Ovary (tissue), 9 donors: ENCODE results near the gene MPRIP. TPM values are rescaled to one million over a fixed set of nuclear protein-coding genes. Genes with fewer than 3 reads are reported as not detected.

Experiments
- DNase-seq, 5 donors: peaks; one replicate each; pipeline ENCODE4 v3.0.0-alpha.2; 2019 to 2020
- H3K27ac ChIP-seq, 2 donors: fragments of 200-600 bp; one replicate each; pipeline versions ENCODE4 v1.5.1 to v1.8.0; 2019 to 2022
- H3K27me3 ChIP-seq: fragments of 200-600 bp; one replicate; pipeline ENCODE4 v1.8.0; 2022
- H3K36me3 ChIP-seq: fragments of 200-600 bp; sonication (generic); one replicate; pipeline ENCODE4 v1.5.1; 2019
- H3K4me1 ChIP-seq: one replicate; pipeline ENCODE4 v1.8.1; 2013; ENCODE audit warnings: mild to moderate bottlenecking, moderate library complexity; ENCODE audit not compliant: insufficient read depth
- H3K4me3 ChIP-seq: fragments of 200-600 bp; sonication (generic); one replicate; pipeline ENCODE4 v1.5.1; 2017
- H3K9me3 ChIP-seq, 2 donors: fragments of 200-600 bp in 1 of 2; sonication (generic) in 1 of 2; one replicate each; pipeline versions ENCODE4 v1.5.1 to v1.8.1; 2013 to 2019; ENCODE audit warnings: mild to moderate bottlenecking in 1 of 2, moderate library complexity in 1 of 2
- CTCF ChIP-seq, 3 donors: fragments of 450-650 bp in 2 of 3; fragments of 200-600 bp in 1 of 3; IDR thresholded peaks; one replicate each; pipeline versions ENCODE4 v1.5.1 to v1.8.0; 2016 to 2022; ENCODE audit warnings: antibody characterized with exemption in 3 of 3, mild to moderate bottlenecking in 1 of 3
- EP300 ChIP-seq: sonication (generic); formaldehyde crosslinking; IDR thresholded peaks from one replicate; pipeline ENCODE4 v1.6.1; 2017; ENCODE audit warnings: antibody characterized with exemption
- POLR2A ChIP-seq: fragments of 450-650 bp; IDR thresholded peaks from one replicate; pipeline ENCODE4 v1.6.1; 2017; ENCODE audit warnings: antibody characterized with exemption, mild to moderate bottlenecking, moderate library complexity
- WGBS, 3 donors: extraction: QIAGEN DNeasy Blood & Tissue Kit in 1 of 3; methylation state at CpG; one replicate each; pipeline versions ENCODE4 v1.1.5 to v1.1.7; 2013 to 2017; 5-methylcytosine and 5-hydroxymethylcytosine counted together
- intact Hi-C, 4 donors: fragments of 100-400 bp; cut with DNase I; formaldehyde crosslinking; loops; one replicate each; pipeline versions ENCODE4 v1.11.0 to v1.15.1; 2022 to 2023
- polyA plus RNA-seq, 2 donors: library from polyadenylated mRNA; stranded (reverse); fragments of 200-250 nt in 1 of 2; fragments of 350-450 nt in 1 of 2; fragmentation: Illumina TruSeq in 1 of 2; extraction: RNeasy Lipid Tissue Mini Kit (QIAGEN cat#74804) in 1 of 2; gene quantifications; one replicate each; pipeline ENCODE4 v1.2.3, GENCODE V29; 2013 to 2014
- total RNA-seq, 7 donors: library from RNA; depleted of rRNA in 2 of 7; stranded (reverse); fragments of >200 nt in 2 of 7; fragmentation: NEBNext Ultra II Directional in 3 of 7; extraction: Animal tissue kit (Norgen Biotek cat#: 25700) in 3 of 7; gene quantifications; one replicate each; pipeline versions ENCODE4 v1.1.0 to v1.2.4, GENCODE V29; 2016 to 2023
- donor health status: DM: no; HTN: no; CAD: no; lungs with moderate emphysema.
- donor health status: DM: no; HTN: no; CAD: no.
- donor health status: Bipolar disorder and iron deficiency.
- donor health status: DM: yes; HTN: yes; CAD: no.
- donor health status: DM: no; HTN: no; CAD: no.
- donor health status: DM: yes; HTN: yes; CAD: no.

Gene MPRIP
- total and polyA plus RNA-seq, 9 donors, result 72.3 to 256 (median 202) TPM

GRCh38 chr17:17087424-17088015 lies 45.3 kb downstream of the MPRIP start:
- H3K27ac ChIP-seq, result no peak overlapping the region
- peaks cover 18% of the 10 kb centered on the region for H3K4me1 ChIP-seq
- intact Hi-C loops, result no loop called here
- no peak overlapping the region for H3K4me3 ChIP-seq
- no peaks in the 10 kb centered on the region for H3K9me3 ChIP-seq
- DNase-seq, result peak in 2 of 5 donors; percentile 11 to 21
- WGBS, 3 donors, result 82 to 87% (median 85%) methylated on average over 13 of the region's 13 CpGs
- H3K27me3 ChIP-seq, result no peaks in the 10 kb centered on the region
- no peaks in the 10 kb centered on the region for H3K36me3 ChIP-seq
- TF ChIP-seq CTCF (IDR thresholded peaks at IDR 0.05), result no peak

- no peaks in the 10 kb centered on the region for H3K9me3 ChIP-seq
- H3K36me3 ChIP-seq, result no peaks in the 10 kb centered on the region
- no peaks in the 10 kb centered on the region for H3K27me3 ChIP-seq
- WGBS, 3 donors, result 27 to 34% (median 34%) methylated on average over 10 of the region's 10 CpGs
- no peak overlapping the region for H3K27ac ChIP-seq
- H3K4me3 ChIP-seq, result no peak overlapping the region
- intact Hi-C loops, result no loop called here
- peaks cover 21% of the 10 kb centered on the region for H3K4me1 ChIP-seq
- no peak for TF ChIP-seq EP300
- no peak for TF ChIP-seq CTCF (IDR thresholded peaks at IDR 0.05)
- TF ChIP-seq POLR2A, result no peak
- peak in 2 of 5 donors; percentile 9 to 31 for DNase-seq
Observed at GRCh38 chr17:17088086-17088485, 45.8 kb downstream of the MPRIP start.

GRCh38 chr17:17088541-17089525 lies 46.6 kb downstream of the MPRIP start:
- Histone ChIP-seq H3K9me3 (no peaks in the 10 kb centered on the region), H3K36me3 (no peaks in the 10 kb centered on the region), H3K27ac (no peak overlapping the region), H3K4me1 (peaks cover 24% of the 10 kb centered on the region), H3K27me3 (no peaks in the 10 kb centered on the region), H3K4me3 (no peak overlapping the region)
- DNase-seq, result peak in 2 of 5 donors; percentile 5 to 23
- intact Hi-C loops, result no loop called here
- 51 to 53% (median 53%) methylated on average over 8 of the region's 8 CpGs for WGBS, 3 donors
- TF ChIP-seq POLR2A (no peak), EP300 (no peak), CTCF (IDR thresholded peaks at IDR 0.05) (no peak)

GRCh38 chr17:17089796-17090641 lies 47.8 kb downstream of the MPRIP start:
- DNase-seq, result peak in 1 of 5 donors; percentile 14
- H3K4me3 ChIP-seq, result no peak overlapping the region
- no peaks in the 10 kb centered on the region for H3K27me3 ChIP-seq
- no peaks in the 10 kb centered on the region for H3K36me3 ChIP-seq
- H3K27ac ChIP-seq, result no peak overlapping the region
- peaks cover 27% of the 10 kb centered on the region for H3K4me1 ChIP-seq
- 88 to 91% (median 90%) methylated on average over 16 to 18 of the region's 18 CpGs for WGBS, 3 donors
- H3K9me3 ChIP-seq, result no peaks in the 10 kb centered on the region
- intact Hi-C loops, result no loop called here
- TF ChIP-seq CTCF (IDR thresholded peaks at IDR 0.05), result no peak
- no peak for TF ChIP-seq EP300
- no peak for TF ChIP-seq POLR2A
